GM18870 (cell line): ENCODE measurements around the gene PVR.
"Not testable (repeated sequence)": the region's sequence is repeated elsewhere in the genome, so short reads cannot be mapped to it uniquely, and the experiment has no call there.

Experiments
- ATAC-seq: cut with Tn5 transposase; IDR thresholded peaks from one replicate; pipeline ENCODE4 v1.9.1; 2021; ENCODE audit warnings: moderate library complexity; ENCODE audit not compliant: unreplicated experiment

PVR gene

DNA sequence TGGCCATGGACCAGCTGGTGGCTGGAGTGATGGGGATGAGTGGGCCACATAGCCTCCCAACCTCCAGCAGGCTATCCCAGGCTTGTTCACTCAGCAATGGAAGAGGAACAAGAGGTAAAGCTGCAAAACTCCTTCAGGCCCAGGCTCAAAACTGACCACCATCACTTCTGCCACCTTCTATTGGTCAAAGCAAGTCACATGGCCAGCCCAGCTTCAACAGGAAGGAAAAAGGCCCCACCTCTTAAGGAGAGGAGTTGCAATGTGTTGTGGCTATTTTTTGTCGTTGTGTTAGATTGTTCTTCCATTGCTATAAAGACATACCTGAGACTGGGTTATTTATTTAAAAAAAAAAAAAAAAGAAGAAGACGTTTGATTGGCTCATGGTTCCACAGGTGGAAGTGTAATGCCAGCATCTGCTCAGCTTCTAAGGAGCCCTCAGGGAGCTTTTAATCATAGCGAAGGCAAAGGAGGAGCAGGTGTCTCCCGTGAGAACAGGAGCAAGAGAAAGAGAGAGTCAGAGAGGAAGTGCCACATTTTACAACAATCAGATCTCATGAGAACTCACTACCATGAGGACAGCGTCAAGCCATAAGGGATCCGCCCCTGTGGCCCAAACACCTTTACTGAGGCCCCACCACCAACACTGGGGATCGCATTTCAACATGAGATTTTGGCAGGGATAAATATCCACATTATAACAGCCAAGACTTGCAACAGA is 24.9 kb upstream of the PVR start:
- no peak for ATAC-seq

GRCh38 chr19:44620667-44621066 is 23.0 kb upstream of the PVR start:
- ATAC-seq, result no peak

- ATAC-seq, result no peak
Measured at GRCh38 chr19:44621367-44621766, 22.3 kb upstream of the PVR start.

GRCh38 chr19:44623080-44623479 is 20.6 kb upstream of the PVR start:
- ATAC-seq, result no peak

DNA sequence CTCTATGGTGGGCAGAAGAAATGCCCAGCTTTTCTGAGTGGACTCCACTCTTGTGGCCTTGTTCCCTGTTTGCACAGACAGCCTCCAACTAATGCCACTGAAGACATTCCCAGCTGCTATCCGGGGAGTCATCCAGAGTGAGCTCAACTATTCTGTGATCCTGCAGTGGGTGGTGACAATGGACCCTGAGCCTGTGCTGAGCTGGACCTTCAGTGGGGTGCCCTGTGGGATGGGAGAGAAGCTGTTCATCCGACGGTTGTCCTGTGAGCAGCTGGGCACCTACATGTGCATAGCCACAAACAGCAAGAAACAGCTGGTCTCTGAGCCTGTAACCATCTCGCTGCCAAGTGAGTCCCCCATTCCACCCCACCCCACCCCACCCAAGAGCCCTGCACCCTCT is 20.1 kb upstream of the PVR start:
- no peak for ATAC-seq

GRCh38 chr19:44624840-44625354 is 18.8 kb upstream of the PVR start:
- ATAC-seq, result no peak

- ATAC-seq, result not testable (repeated sequence)
Measured at GRCh38 chr19:44625637-44626036, 18.1 kb upstream of the PVR start.

DNA sequence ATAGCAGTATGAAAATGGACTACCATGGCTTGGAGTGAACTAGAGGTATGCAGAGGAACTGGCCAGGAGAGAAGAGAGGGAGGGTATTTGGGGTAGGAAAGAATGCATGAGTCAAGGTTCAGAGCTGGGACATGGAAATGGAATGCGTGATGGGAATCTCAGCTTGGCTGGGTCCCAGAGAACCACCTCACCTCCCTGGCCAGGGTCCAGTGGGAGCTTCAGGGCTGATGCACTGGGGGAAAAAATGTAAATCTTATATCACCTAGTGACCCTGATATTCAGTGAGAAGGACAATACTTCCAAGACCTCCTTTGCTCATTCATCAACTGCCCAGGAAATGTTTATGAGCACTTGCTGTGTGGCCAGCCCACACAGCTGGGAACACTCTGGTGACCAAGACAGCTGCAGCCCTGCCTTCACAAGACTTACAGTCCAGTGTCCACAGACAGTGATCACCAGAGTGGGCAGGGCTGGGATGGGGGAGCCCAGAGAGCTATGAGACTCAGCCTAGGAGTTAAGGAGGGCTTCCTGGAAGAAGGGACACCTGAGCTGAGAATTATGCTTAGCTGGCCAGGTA is 17.6 kb upstream of the PVR start:
- ATAC-seq, result no peak

- no peak for ATAC-seq
Measured at GRCh38 chr19:44627631-44628030, 16.1 kb upstream of the PVR start.

GRCh38 chr19:44628793-44629192 is 14.9 kb upstream of the PVR start:
- no peak for ATAC-seq

DNA sequence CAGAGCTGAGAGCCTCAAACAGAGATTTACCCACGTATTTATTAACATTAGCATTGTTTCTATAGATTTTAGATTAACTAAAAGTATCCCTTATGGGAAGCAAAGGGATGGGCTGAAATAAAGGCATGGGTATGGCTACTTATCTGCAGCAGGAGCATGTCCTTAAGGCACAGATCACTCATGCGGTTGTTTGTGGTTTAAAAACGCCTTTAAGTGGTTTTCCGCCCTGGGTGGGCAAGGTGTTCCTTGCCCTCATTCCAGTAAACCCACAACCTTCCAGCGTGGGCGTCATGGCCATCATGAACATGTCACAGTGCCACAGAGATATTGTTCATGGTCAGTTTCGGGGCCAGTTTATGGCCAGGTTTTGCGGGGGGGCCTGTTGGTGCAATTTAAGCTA is 12.1 kb upstream of the PVR start:
- not testable (repeated sequence) for ATAC-seq

DNA sequence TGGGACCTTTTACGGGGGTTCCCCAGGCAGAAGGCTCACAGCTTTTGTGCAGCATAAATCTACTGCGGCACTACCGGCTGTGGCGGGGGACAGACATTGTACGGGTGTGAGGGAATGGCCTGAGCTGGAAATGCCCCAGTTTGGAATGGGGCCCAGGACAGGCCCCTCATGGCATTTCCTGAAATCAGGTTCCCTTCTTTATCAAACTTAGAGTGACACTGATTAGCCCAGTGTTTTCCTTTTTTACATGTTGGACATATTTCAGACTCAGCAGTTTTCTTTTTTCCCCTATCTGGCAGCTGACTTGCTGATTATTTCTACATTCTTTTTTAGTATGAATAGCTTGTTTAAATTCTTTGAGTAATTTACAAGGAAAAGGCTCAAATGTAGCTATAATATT is 9.7 kb upstream of the PVR start:
- not testable (repeated sequence) for ATAC-seq

- no peak for ATAC-seq
Measured at GRCh38 chr19:44634785-44635184, 8.9 kb upstream of the PVR start.

- no peak for ATAC-seq
Measured at GRCh38 chr19:44635581-44636438, 7.9 kb upstream of the PVR start.

DNA sequence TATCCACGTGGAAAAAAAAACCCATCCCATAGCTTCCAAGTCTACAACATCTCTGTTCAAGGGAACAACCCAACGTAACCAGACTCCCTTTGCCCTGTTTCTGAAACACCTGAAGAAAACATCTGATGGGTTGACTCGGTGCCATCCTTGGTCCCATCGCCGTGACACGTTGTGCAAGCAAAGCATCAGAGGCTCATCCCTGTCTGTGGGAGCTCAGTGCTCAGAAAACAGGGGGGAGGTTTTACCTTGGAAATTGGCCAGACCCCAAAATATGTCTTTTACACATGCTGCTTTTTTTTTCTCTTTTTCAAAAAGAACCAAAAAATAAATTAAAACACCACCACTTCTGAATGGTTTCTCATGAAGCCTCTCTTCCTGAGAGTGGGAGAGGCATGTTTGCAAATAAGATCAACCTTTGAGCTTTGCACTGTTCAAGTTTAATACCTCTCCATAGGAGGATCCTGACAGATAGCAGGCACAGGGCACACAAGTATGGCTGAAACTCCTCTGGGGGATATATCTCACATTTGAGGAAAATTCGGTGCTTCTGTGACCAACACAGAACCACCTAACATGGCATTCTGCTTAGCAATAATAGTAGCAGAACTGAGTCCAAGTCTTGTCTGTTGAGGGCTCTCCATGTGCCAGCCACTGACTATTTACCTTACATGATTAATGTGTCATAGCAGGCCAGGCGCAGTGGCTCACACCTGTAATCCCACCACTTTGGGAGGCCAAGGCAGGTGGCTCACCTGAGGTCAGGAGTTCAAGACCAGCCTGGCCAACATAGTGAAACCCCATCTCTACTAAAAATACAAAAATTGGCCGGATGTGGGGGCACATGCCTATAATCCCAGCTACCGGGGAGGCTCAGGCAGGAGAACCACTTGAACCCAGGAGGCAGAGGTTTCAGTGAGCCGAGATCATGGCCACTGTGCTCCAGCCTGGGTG is 7.0 kb upstream of the PVR start:
- no peak for ATAC-seq

DNA sequence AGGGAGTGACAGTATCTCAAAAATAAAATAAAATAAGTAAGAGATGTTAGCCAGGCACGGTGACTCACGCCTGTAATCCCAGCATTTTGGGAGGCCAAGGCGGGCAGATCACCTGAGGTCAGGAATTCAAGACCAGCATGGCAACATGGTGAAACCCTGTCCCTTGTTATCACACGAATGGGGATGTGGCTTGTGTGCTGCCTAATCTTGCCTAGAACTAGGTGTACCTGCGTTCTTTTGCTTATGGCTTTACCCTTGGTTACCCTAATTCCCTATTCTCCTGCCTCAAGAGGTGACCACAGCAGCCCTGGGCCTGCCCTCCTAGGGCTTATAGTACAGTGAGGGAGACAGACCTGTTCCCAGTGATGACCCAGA is 6.3 kb upstream of the PVR start:
- ATAC-seq, result no peak

GRCh38 chr19:44640518-44640917 is 3.2 kb upstream of the PVR start:
- no peak for ATAC-seq

- ATAC-seq, result no peak
Measured at GRCh38 chr19:44641501-44642265, 2.0 kb upstream of the PVR start.

GRCh38 chr19:44642377-44642776 is 1.3 kb upstream of the PVR start:
- ATAC-seq, result no peak
